ENCODE measurements around the gene ABCA2. TPM values are rescaled to one million over a fixed set of nuclear protein-coding genes. Genes with fewer than 3 reads are reported as not detected.

The ABCA2 gene
- total RNA-seq, 2 donors from 2014 or later = 37.2 to 60.5 TPM

- DNase-seq (ENCODE audit: low spot score) = no peak
- Histone ChIP-seq H3K4me1 (ENCODE audit: control insufficient read depth in 1 of 2, low read depth in 2 of 2) (peaks cover 20 to 30% of the 10 kb centered on the region in 2 donors), H3K27ac (peak overlapping the region in 1 of 2 donors; percentile 34)
Measured at GRCh38 chr9:137026828-137027227, 1.2 kb downstream of the ABCA2 start.

GRCh38 chr9:137026384-137026783 is 1.7 kb downstream of the ABCA2 start:
- no peak for DNase-seq (ENCODE audit: low spot score)
- no peak for ATAC-seq (ENCODE audit: insufficient number of reproducible peaks, low FRiP score, low read depth)
- H3K4me1 ChIP-seq (ENCODE audit: control insufficient read depth in 1 of 2, low read depth in 2 of 2) = peaks cover 20 to 30% of the 10 kb centered on the region in 2 donors
- H3K27me3 ChIP-seq (replicated peaks; ENCODE audit: insufficient read depth) = no peaks in the 10 kb centered on the region
- TF ChIP-seq CTCF (IDR thresholded peaks at IDR 0.05) = no peak
- H3K36me3 ChIP-seq = no peaks in the 10 kb centered on the region
- no peak overlapping the region for H3K4me3 ChIP-seq
- no peaks in the 10 kb centered on the region for H3K9me3 ChIP-seq
- no peak overlapping the region for H3K27ac ChIP-seq

More at GRCh38 chr9:137026828-137027227, 1.2 kb downstream of the ABCA2 start:
- TF ChIP-seq CTCF (IDR thresholded peaks at IDR 0.05) = no peak
- Histone ChIP-seq H3K9me3 (no peaks in the 10 kb centered on the region), H3K36me3 (no peaks in the 10 kb centered on the region), H3K27me3 (replicated peaks; ENCODE audit: insufficient read depth) (no peaks in the 10 kb centered on the region), H3K4me3 (peak overlapping the region; percentile 68)
- no peak for ATAC-seq (ENCODE audit: insufficient number of reproducible peaks, low FRiP score, low read depth)

- ATAC-seq (ENCODE audit: insufficient number of reproducible peaks, low FRiP score, low read depth) (no peak), DNase-seq (ENCODE audit: low spot score) (no peak)
- Histone ChIP-seq H3K36me3 (no peaks in the 10 kb centered on the region), H3K4me3 (no peak overlapping the region), H3K4me1 (ENCODE audit: control insufficient read depth in 1 of 2, low read depth in 2 of 2) (peaks cover 20 to 30% of the 10 kb centered on the region in 2 donors), H3K9me3 (no peaks in the 10 kb centered on the region), H3K27ac (no peak overlapping the region), H3K27me3 (replicated peaks; ENCODE audit: insufficient read depth) (no peaks in the 10 kb centered on the region)
- no peak for TF ChIP-seq CTCF (IDR thresholded peaks at IDR 0.05)
Measured at GRCh38 chr9:137025517-137025966, 2.5 kb downstream of the ABCA2 start.

- Histone ChIP-seq H3K4me3 (no peak overlapping the region), H3K36me3 (no peaks in the 10 kb centered on the region), H3K9me3 (no peaks in the 10 kb centered on the region), H3K4me1 (ENCODE audit: control insufficient read depth in 1 of 2, low read depth in 2 of 2) (peaks cover 10 to 20% of the 10 kb centered on the region in 2 donors), H3K27me3 (replicated peaks; ENCODE audit: insufficient read depth) (no peaks in the 10 kb centered on the region), H3K27ac (no peak overlapping the region)
- DNase-seq (ENCODE audit: low spot score) (no peak), ATAC-seq (ENCODE audit: insufficient number of reproducible peaks, low FRiP score, low read depth) (no peak)
- no peak for TF ChIP-seq CTCF (IDR thresholded peaks at IDR 0.05)
Measured at GRCh38 chr9:137023583-137023991, 4.5 kb downstream of the ABCA2 start.

- no peak for TF ChIP-seq CTCF (IDR thresholded peaks at IDR 0.05)
- Histone ChIP-seq H3K4me1 (ENCODE audit: control insufficient read depth in 1 of 2, low read depth in 2 of 2) (peaks cover 8 to 17% of the 10 kb centered on the region in 2 donors), H3K36me3 (no peaks in the 10 kb centered on the region), H3K9me3 (no peaks in the 10 kb centered on the region), H3K4me3 (no peak overlapping the region), H3K27me3 (replicated peaks; ENCODE audit: insufficient read depth) (no peaks in the 10 kb centered on the region), H3K27ac (no peak overlapping the region)
- DNase-seq (ENCODE audit: low spot score) (no peak), ATAC-seq (ENCODE audit: insufficient number of reproducible peaks, low FRiP score, low read depth) (no peak)
Measured at GRCh38 chr9:137023157-137023556, 4.9 kb downstream of the ABCA2 start.

Measured in thoracic aorta (tissue), 2 donors.